ENCODE data around the gene SEMA3F.
"Not testable (repeated sequence)": the region's sequence is repeated elsewhere in the genome, so short reads cannot be mapped to it uniquely, and the experiment has no call there.

SEMA3F gene

GRCh38 chr3:50207359-50208042 lies 52.4 kb downstream of the SEMA3F start:
- Mint-ChIP-seq H3K27ac (no peak overlapping the region), H3K4me1 (no peaks in the 10 kb centered on the region), H3K36me3 (no peaks in the 10 kb centered on the region), H3K27me3 (peaks cover 31% of the 10 kb centered on the region), H3K9me3 (no peaks in the 10 kb centered on the region), H3K4me3 (no peak overlapping the region)
- ATAC-seq (ENCODE audit: low read depth) (no peak), DNase-seq (ENCODE audit: low spot score in 2 of 2) (no peak)

GRCh38 chr3:50208677-50209344 lies 53.7 kb downstream of the SEMA3F start:
- no peaks in the 10 kb centered on the region for H3K36me3 Mint-ChIP-seq
- H3K27ac Mint-ChIP-seq = no peak overlapping the region
- H3K4me3 Mint-ChIP-seq = no peak overlapping the region
- no peak for ATAC-seq (ENCODE audit: low read depth)
- no peaks in the 10 kb centered on the region for H3K4me1 Mint-ChIP-seq
- no peak for DNase-seq (ENCODE audit: low spot score in 2 of 2)
- peaks cover 23% of the 10 kb centered on the region for H3K27me3 Mint-ChIP-seq
- H3K9me3 Mint-ChIP-seq = no peaks in the 10 kb centered on the region

- Mint-ChIP-seq H3K9me3 (no peaks in the 10 kb centered on the region), H3K27ac (no peak overlapping the region), H3K4me3 (no peak overlapping the region), H3K36me3 (no peaks in the 10 kb centered on the region), H3K27me3 (peaks cover 18% of the 10 kb centered on the region), H3K4me1 (no peaks in the 10 kb centered on the region)
- no peak for DNase-seq (ENCODE audit: low spot score in 2 of 2)
- ATAC-seq (ENCODE audit: low read depth) = no peak
Observed at GRCh38 chr3:50210176-50210509, 55.0 kb downstream of the SEMA3F start.

- no peaks in the 10 kb centered on the region for H3K9me3 Mint-ChIP-seq
- H3K27me3 Mint-ChIP-seq = peaks cover 20% of the 10 kb centered on the region
- H3K4me3 Mint-ChIP-seq = no peak overlapping the region
- no peaks in the 10 kb centered on the region for H3K4me1 Mint-ChIP-seq
- H3K27ac Mint-ChIP-seq = no peak overlapping the region
- DNase-seq (ENCODE audit: low spot score in 2 of 2) = no peak
- H3K36me3 Mint-ChIP-seq = no peaks in the 10 kb centered on the region
- no peak for ATAC-seq (ENCODE audit: low read depth)
Observed at GRCh38 chr3:50210510-50211367, 55.6 kb downstream of the SEMA3F start.

GRCh38 chr3:50211368-50211717 lies 56.2 kb downstream of the SEMA3F start:
- H3K27ac Mint-ChIP-seq; H3K4me3 Mint-ChIP-seq; H3K36me3 Mint-ChIP-seq; ATAC-seq (ENCODE audit: low read depth); H3K9me3 Mint-ChIP-seq; H3K4me1 Mint-ChIP-seq; DNase-seq (ENCODE audit: low spot score in 2 of 2): not testable (repeated sequence)
- H3K27me3 Mint-ChIP-seq = peaks cover 18% of the 10 kb centered on the region

- Mint-ChIP-seq H3K4me3 (no peak overlapping the region), H3K4me1 (no peaks in the 10 kb centered on the region), H3K9me3 (no peaks in the 10 kb centered on the region), H3K36me3 (no peaks in the 10 kb centered on the region), H3K27ac (no peak overlapping the region), H3K27me3 (peaks cover 14% of the 10 kb centered on the region)
- DNase-seq (ENCODE audit: low spot score in 2 of 2) (no peak), ATAC-seq (ENCODE audit: low read depth) (no peak)
Observed at GRCh38 chr3:50211930-50212329, 56.8 kb downstream of the SEMA3F start.

- no peak for DNase-seq (ENCODE audit: low spot score in 2 of 2)
- H3K36me3 Mint-ChIP-seq = no peaks in the 10 kb centered on the region
- H3K27me3 Mint-ChIP-seq = peaks cover 12% of the 10 kb centered on the region
- H3K4me1 Mint-ChIP-seq = no peaks in the 10 kb centered on the region
- ATAC-seq (ENCODE audit: low read depth) = no peak
- no peak overlapping the region for H3K27ac Mint-ChIP-seq
- no peak overlapping the region for H3K4me3 Mint-ChIP-seq
- H3K9me3 Mint-ChIP-seq = no peaks in the 10 kb centered on the region
Observed at GRCh38 chr3:50212502-50212901, 57.4 kb downstream of the SEMA3F start.

GRCh38 chr3:50212971-50213370 lies 57.8 kb downstream of the SEMA3F start:
- no peak for DNase-seq (ENCODE audit: low spot score in 2 of 2)
- Mint-ChIP-seq H3K4me3 (no peak overlapping the region), H3K9me3 (no peaks in the 10 kb centered on the region), H3K27ac (no peak overlapping the region), H3K36me3 (no peaks in the 10 kb centered on the region), H3K4me1 (no peaks in the 10 kb centered on the region), H3K27me3 (peaks cover 12% of the 10 kb centered on the region)
- no peak for ATAC-seq (ENCODE audit: low read depth)

- ATAC-seq (ENCODE audit: low read depth) (no peak), DNase-seq (ENCODE audit: low spot score in 2 of 2) (no peak)
- Mint-ChIP-seq H3K9me3 (no peaks in the 10 kb centered on the region), H3K4me1 (no peaks in the 10 kb centered on the region), H3K27ac (no peak overlapping the region), H3K36me3 (no peaks in the 10 kb centered on the region), H3K4me3 (no peak overlapping the region), H3K27me3 (peaks cover 12% of the 10 kb centered on the region)
Observed at GRCh38 chr3:50213373-50213772, 58.2 kb downstream of the SEMA3F start.

- no peak overlapping the region for H3K4me3 Mint-ChIP-seq
- no peaks in the 10 kb centered on the region for H3K36me3 Mint-ChIP-seq
- no peaks in the 10 kb centered on the region for H3K9me3 Mint-ChIP-seq
- DNase-seq (ENCODE audit: low spot score in 2 of 2) (no peak), ATAC-seq (ENCODE audit: low read depth) (no peak)
- H3K4me1 Mint-ChIP-seq = no peaks in the 10 kb centered on the region
- peaks cover 12% of the 10 kb centered on the region for H3K27me3 Mint-ChIP-seq
- H3K27ac Mint-ChIP-seq = no peak overlapping the region
Observed at GRCh38 chr3:50214824-50215223, 59.7 kb downstream of the SEMA3F start.

- no peaks in the 10 kb centered on the region for H3K9me3 Mint-ChIP-seq
- H3K4me1 Mint-ChIP-seq = no peaks in the 10 kb centered on the region
- DNase-seq (ENCODE audit: low spot score in 2 of 2) = no peak
- H3K27ac Mint-ChIP-seq = no peak overlapping the region
- no peaks in the 10 kb centered on the region for H3K36me3 Mint-ChIP-seq
- H3K27me3 Mint-ChIP-seq = peaks cover 12% of the 10 kb centered on the region
- ATAC-seq (ENCODE audit: low read depth) = no peak
- no peak overlapping the region for H3K4me3 Mint-ChIP-seq
Observed at GRCh38 chr3:50215529-50215928, 60.4 kb downstream of the SEMA3F start.

GRCh38 chr3:50217681-50218080 lies 62.6 kb downstream of the SEMA3F start:
- ATAC-seq (ENCODE audit: low read depth) (no peak), DNase-seq (ENCODE audit: low spot score in 2 of 2) (no peak)
- no peaks in the 10 kb centered on the region for H3K9me3 Mint-ChIP-seq
- H3K4me1 Mint-ChIP-seq = no peaks in the 10 kb centered on the region
- H3K27me3 Mint-ChIP-seq = peaks cover 10% of the 10 kb centered on the region
- H3K36me3 Mint-ChIP-seq = no peaks in the 10 kb centered on the region
- H3K27ac Mint-ChIP-seq = peak overlapping the region; percentile 45
- no peak overlapping the region for H3K4me3 Mint-ChIP-seq

GRCh38 chr3:50218448-50218847 lies 63.3 kb downstream of the SEMA3F start:
- Mint-ChIP-seq H3K27ac (no peak overlapping the region), H3K4me3 (no peak overlapping the region), H3K9me3 (no peaks in the 10 kb centered on the region), H3K4me1 (no peaks in the 10 kb centered on the region), H3K27me3 (peaks cover 11% of the 10 kb centered on the region), H3K36me3 (no peaks in the 10 kb centered on the region)
- ATAC-seq (ENCODE audit: low read depth) = no peak
- DNase-seq (ENCODE audit: low spot score in 2 of 2) = no peak

GRCh38 chr3:50219285-50219684 lies 64.2 kb downstream of the SEMA3F start:
- no peak overlapping the region for H3K27ac Mint-ChIP-seq
- ATAC-seq (ENCODE audit: low read depth) (no peak), DNase-seq (ENCODE audit: low spot score in 2 of 2) (no peak)
- H3K36me3 Mint-ChIP-seq = no peaks in the 10 kb centered on the region
- H3K9me3 Mint-ChIP-seq = no peaks in the 10 kb centered on the region
- peaks cover 14% of the 10 kb centered on the region for H3K27me3 Mint-ChIP-seq
- no peak overlapping the region for H3K4me3 Mint-ChIP-seq
- no peaks in the 10 kb centered on the region for H3K4me1 Mint-ChIP-seq

All from memory B cell (primary cell).